Bronchial epithelial cell (primary cell): ENCODE data around the gene RAG2. TPM values are rescaled to one million over a fixed set of nuclear protein-coding genes. Genes with fewer than 3 reads are reported as not detected.

ENCODE experiments used
- DNase-seq: peaks from one replicate; pipeline ENCODE4 v3.0.0-alpha.2; 2010; ENCODE audit warnings: low read depth
- FAIRE-seq: peaks from 2 replicates; lab custom pipeline; 2011; peaks lifted over from hg19 to GRCh38; lab: Jason Lieb, UNC
- H3K27me3 ChIP-seq: 2 replicates; pipeline ENCODE4 v1.5.1; 2011; ENCODE audit warnings: low read length; ENCODE audit not compliant: control insufficient read depth, insufficient read depth
- H3K36me3 ChIP-seq: 2 replicates; pipeline ENCODE4 v1.5.1; 2011; ENCODE audit warnings: low read length; ENCODE audit not compliant: control insufficient read depth, insufficient read depth
- H3K4me3 ChIP-seq: 2 replicates; pipeline ENCODE4 v1.5.1; 2011; ENCODE audit warnings: mild to moderate bottlenecking, low read depth, low read length, control low read depth
- CTCF ChIP-seq: IDR thresholded peaks from 2 replicates; pipeline ENCODE4 v1.5.1; 2011; ENCODE audit warnings: mild to moderate bottlenecking, moderate library complexity, low read length, control low read depth, inconsistent platforms; ENCODE audit not compliant: insufficient read depth, severe bottlenecking
- total RNA-seq: library from RNA; depleted of rRNA; stranded (reverse); fragments of >200 nt; gene quantifications from 2 replicates; pipeline ENCODE4 v1.2.1, GENCODE V29; 2014

The RAG2 gene
- total RNA-seq, 1 donor from 2014 or later = not detected

- Histone ChIP-seq H3K36me3 (no peaks in the 10 kb centered on the region), H3K4me3 (no peak overlapping the region), H3K27me3 (no peaks in the 10 kb centered on the region)
- no peak for TF ChIP-seq CTCF
- no peak for DNase-seq
- no peak for FAIRE-seq
These were observed 30.1 kb upstream of the RAG2 start for GRCh38 chr11:36628141-36628540.

- TF ChIP-seq CTCF = no peak
- FAIRE-seq (no peak), DNase-seq (no peak)
These were observed 29.4 kb upstream of the RAG2 start for GRCh38 chr11:36627471-36627870.

GRCh38 chr11:36627006-36627405, 29.0 kb upstream of the RAG2 start:
- no peak overlapping the region for H3K4me3 ChIP-seq
- no peaks in the 10 kb centered on the region for H3K36me3 ChIP-seq
- no peaks in the 10 kb centered on the region for H3K27me3 ChIP-seq
- FAIRE-seq (no peak), DNase-seq (no peak)
- no peak for TF ChIP-seq CTCF

More at GRCh38 chr11:36627471-36627870, 29.4 kb upstream of the RAG2 start:
- Histone ChIP-seq H3K27me3 (no peaks in the 10 kb centered on the region), H3K36me3 (no peaks in the 10 kb centered on the region), H3K4me3 (no peak overlapping the region)

- Histone ChIP-seq H3K36me3 (no peaks in the 10 kb centered on the region), H3K4me3 (no peak overlapping the region), H3K27me3 (no peaks in the 10 kb centered on the region)
- DNase-seq (no peak), FAIRE-seq (no peak)
- no peak for TF ChIP-seq CTCF
These were observed 25.5 kb upstream of the RAG2 start for GRCh38 chr11:36623494-36623893.

GRCh38 chr11:36622431-36623136, 24.5 kb upstream of the RAG2 start:
- H3K36me3 ChIP-seq = no peaks in the 10 kb centered on the region
- H3K4me3 ChIP-seq = no peak overlapping the region
- DNase-seq (peak; percentile 49), FAIRE-seq (no peak)
- no peaks in the 10 kb centered on the region for H3K27me3 ChIP-seq
- peak; percentile 25 for TF ChIP-seq CTCF

- no peak for DNase-seq
- H3K4me3 ChIP-seq = no peak overlapping the region
- no peaks in the 10 kb centered on the region for H3K27me3 ChIP-seq
- H3K36me3 ChIP-seq = no peaks in the 10 kb centered on the region
- FAIRE-seq = no peak
- no peak for TF ChIP-seq CTCF
These were observed 22.2 kb upstream of the RAG2 start for GRCh38 chr11:36620246-36620645.
